ENCODE data around the gene MRPL19.

- TF ChIP-seq CTCF (conservative IDR thresholded peaks at IDR 0.05; ENCODE audit: low read depth, low read length) (no peak), EZH2phosphoT487 (IDR thresholded peaks at IDR 0.05; ENCODE audit: borderline replicate concordance, low read length) (no peak), EZH2 (IDR thresholded peaks at IDR 0.05; ENCODE audit: low read length, unreplicated experiment) (no peak)
These were observed 43.8 kb upstream of the MRPL19 start for GRCh38 chr2:75602724-75603342.
